Keratinocyte (primary cell): ENCODE measurements around the gene SEMA3C.

ENCODE experiments used
- CTCF ChIP-seq, 3 experiments: IDR thresholded peaks in 1 of 3; conservative IDR thresholded peaks in 1 of 3; optimal IDR thresholded peaks in 1 of 3; 2 replicates in 2 of 3; 3 replicates in 1 of 3; pipeline versions ENCODE3 to v1.5.1; 2011; ENCODE audit warnings: low read length in 3 of 3, mild to moderate bottlenecking in 3 of 3, moderate library complexity in 2 of 3, control low read depth in 1 of 3, inconsistent platforms in 1 of 3; ENCODE audit not compliant: insufficient read depth in 2 of 3; ENCODE audit errors: extremely low read depth in 1 of 3
- EZH2 ChIP-seq: IDR thresholded peaks from one replicate; pipeline ENCODE4 v1.6.1; 2012; ENCODE audit warnings: inconsistent platforms, mild to moderate bottlenecking, low read length, moderate library complexity

GRCh38 chr7:80842022-80842790 lies 76.6 kb downstream of the SEMA3C start:
- TF ChIP-seq CTCF (optimal IDR thresholded peaks at IDR 0.05 in 1 of 3, IDR thresholded peaks at IDR 0.05 in 1 of 3, conservative IDR thresholded peaks at IDR 0.05 in 1 of 3; ENCODE audit: extremely low read depth in 1 of 3, insufficient read depth in 2 of 3, low read length in 3 of 3) (no peak), EZH2 (no peak)
